H1 (cell line): ENCODE results near the gene ADCY1. TPM values are rescaled to one million over a fixed set of nuclear protein-coding genes. Genes with fewer than 3 reads are reported as not detected.

Source experiments
- CTCF ChIA-PET: fragments of 300-600 bp; sonication (Branson Sonifier 250); formaldehyde crosslinking; loops from one replicate; lab custom pipeline; 2021; ENCODE audit not compliant: partially characterized antibody; lab: Charles Lee
- POLR2A ChIA-PET: fragments of 300-600 bp; sonication (Branson Sonifier 250); formaldehyde crosslinking; loops from one replicate; lab custom pipeline; 2021; ENCODE audit warnings: inconsistent platforms; ENCODE audit not compliant: partially characterized antibody; lab: Charles Lee
- DNase-seq, 2 experiments: peaks; one replicate each; pipeline versions ENCODE4 v3.0.0 to v3.0.0-alpha.2; 2010 to 2022; ENCODE audit warnings: low spot score in 2 of 2, low read depth in 1 of 2, mixed read lengths in 1 of 2
- FAIRE-seq: peaks from 2 replicates; lab custom pipeline; 2011; peaks lifted over from hg19 to GRCh38; lab: Jason Lieb, UNC
- H2AFZ ChIP-seq: 2 replicates; pipeline ENCODE4 v1.8.1; 2012; ENCODE audit warnings: low read length, inconsistent platforms
- H2AK5ac ChIP-seq: 2 replicates; pipeline ENCODE4 v1.6.1; 2013; ENCODE audit warnings: low read depth, low read length
- H2BK120ac ChIP-seq: replicated peaks from 2 replicates; pipeline ENCODE3; 2013; ENCODE audit warnings: low read depth, low read length, inconsistent platforms
- H2BK12ac ChIP-seq: 2 replicates; pipeline ENCODE4 v1.6.1; 2013; ENCODE audit warnings: low read depth, low read length
- H2BK15ac ChIP-seq: 2 replicates; pipeline ENCODE4 v1.6.1; 2013; ENCODE audit warnings: low read length
- H2BK20ac ChIP-seq: 2 replicates; pipeline ENCODE4 v1.6.1; 2013; ENCODE audit warnings: low read length
- H2BK5ac ChIP-seq: 2 replicates; pipeline ENCODE4 v1.6.1; 2013; ENCODE audit warnings: low read depth, low read length
- H3K14ac ChIP-seq: 2 replicates; pipeline ENCODE4 v1.6.1; 2013; ENCODE audit warnings: inconsistent platforms; ENCODE audit not compliant: insufficient read length
- H3K18ac ChIP-seq: 2 replicates; pipeline ENCODE4 v1.6.1; 2013; ENCODE audit warnings: low read length; ENCODE audit errors: extremely low read depth
- H3K23ac ChIP-seq: 2 replicates; pipeline ENCODE4 v1.6.1; 2013; ENCODE audit warnings: inconsistent platforms; ENCODE audit not compliant: insufficient read length
- H3K23me2 ChIP-seq: 2 replicates; pipeline ENCODE4 v1.6.1; 2013; ENCODE audit warnings: low read depth, low read length
- H3K27ac ChIP-seq: 2 replicates; pipeline ENCODE4 v1.6.1; 2011; ENCODE audit warnings: low read depth, low read length, inconsistent platforms
- H3K27me3 ChIP-seq, 4 experiments: replicated peaks in 1 of 4; 1 replicate in 1 of 4; 2 replicates in 3 of 4; pipeline versions ENCODE4 v1.6.1 to v1.8.1; 2011 to 2013; ENCODE audit warnings: low read length in 3 of 4, mild to moderate bottlenecking in 3 of 4, inconsistent platforms in 2 of 4, mixed read lengths in 2 of 4, moderate library complexity in 1 of 4; ENCODE audit not compliant: control insufficient read depth in 3 of 4, insufficient read depth in 3 of 4; ENCODE audit errors: extremely low read depth in 1 of 4
- H3K36me3 ChIP-seq, 4 experiments: 2 replicates each; pipeline versions ENCODE4 v1.6.1 to v1.8.1; 2011 to 2013; ENCODE audit warnings: mild to moderate bottlenecking in 4 of 4, low read length in 3 of 4, moderate library complexity in 2 of 4, control low read depth in 1 of 4, inconsistent platforms in 1 of 4; ENCODE audit not compliant: insufficient read depth in 4 of 4, control insufficient read depth in 2 of 4
- H3K4ac ChIP-seq: replicated peaks from 2 replicates; pipeline ENCODE3; 2013; ENCODE audit warnings: low read length, low read depth, mixed read lengths, inconsistent platforms; ENCODE audit not compliant: insufficient read length
- H3K4me1 ChIP-seq, 4 experiments: replicated peaks in 1 of 4; 1 replicate in 1 of 4; 2 replicates in 3 of 4; pipeline versions ENCODE4 v1.6.1 to v1.8.1; 2011 to 2013; ENCODE audit warnings: low read length in 3 of 4, inconsistent platforms in 2 of 4, mixed read lengths in 1 of 4; ENCODE audit not compliant: insufficient read depth in 4 of 4, control insufficient read depth in 3 of 4
- H3K4me2 ChIP-seq, 2 experiments: 2 replicates each; pipeline versions ENCODE4 v1.6.1 to v1.8.1; 2011 to 2013; ENCODE audit warnings: low read depth in 2 of 2, low read length in 2 of 2, control low read depth in 1 of 2, inconsistent platforms in 1 of 2, mild to moderate bottlenecking in 1 of 2; ENCODE audit not compliant: insufficient read depth in 1 of 2
- H3K4me3 ChIP-seq, 4 experiments: fragments of 200-600, 300-600 bp in 1 of 4; sonication (generic), shearing (Covaris generic), sonication (Bioruptor Twin) in 1 of 4; 2 replicates each; pipeline versions ENCODE4 v1.5.1 to v1.8.1; 2011 to 2016; ENCODE audit warnings: low read length in 4 of 4, low read depth in 3 of 4, control low read depth in 2 of 4, inconsistent platforms in 2 of 4, mild to moderate bottlenecking in 2 of 4, mixed read lengths in 1 of 4, moderate library complexity in 1 of 4; ENCODE audit not compliant: insufficient read depth in 2 of 4; ENCODE audit errors: extremely low read depth in 1 of 4
- H3K56ac ChIP-seq: replicated peaks from 2 replicates; pipeline ENCODE3; 2013; ENCODE audit warnings: low read depth, mild to moderate bottlenecking, mixed read lengths, low read length, inconsistent platforms; ENCODE audit not compliant: insufficient read length
- H3K79me1 ChIP-seq: 2 replicates; pipeline ENCODE4 v1.6.1; 2013; ENCODE audit warnings: low read depth, low read length, control low read depth
- H3K79me2 ChIP-seq, 2 experiments: 2 replicates each; pipeline versions ENCODE4 v1.6.1 to v1.8.1; 2012 to 2013; ENCODE audit warnings: low read length in 2 of 2, mild to moderate bottlenecking in 2 of 2, inconsistent platforms in 1 of 2; ENCODE audit not compliant: insufficient read depth in 2 of 2, control insufficient read depth in 1 of 2
- H3K9ac ChIP-seq, 4 experiments: replicated peaks in 1 of 4; 1 replicate in 1 of 4; 2 replicates in 3 of 4; pipeline versions ENCODE4 v1.6.1 to v1.8.1; 2011 to 2013; ENCODE audit warnings: low read depth in 3 of 4, low read length in 3 of 4, control low read depth in 2 of 4, mild to moderate bottlenecking in 2 of 4, moderate library complexity in 2 of 4, inconsistent platforms in 1 of 4; ENCODE audit errors: extremely low read depth in 1 of 4
- H3K9me3 ChIP-seq, 2 experiments: 2 replicates each; pipeline versions ENCODE4 v1.6.1 to v1.8.1; 2012 to 2013; ENCODE audit warnings: mild to moderate bottlenecking in 2 of 2, moderate library complexity in 2 of 2, control low read depth in 1 of 2, inconsistent platforms in 1 of 2, low read depth in 1 of 2, low read length in 1 of 2, mixed read lengths in 1 of 2; ENCODE audit not compliant: insufficient read depth in 2 of 2
- H4K20me1 ChIP-seq, 2 experiments: replicated peaks in 1 of 2; 2 replicates each; pipeline versions ENCODE3 to v1.8.1; 2011 to 2013; ENCODE audit warnings: inconsistent platforms in 2 of 2, low read length in 2 of 2, mild to moderate bottlenecking in 1 of 2; ENCODE audit not compliant: insufficient read depth in 2 of 2, control insufficient read depth in 1 of 2
- H4K5ac ChIP-seq: 2 replicates; pipeline ENCODE4 v1.6.1; 2013; ENCODE audit warnings: low read length, low read depth, mixed read lengths, inconsistent platforms; ENCODE audit not compliant: insufficient read length
- H4K8ac ChIP-seq: 2 replicates; pipeline ENCODE4 v1.8.0; 2013; ENCODE audit warnings: mild to moderate bottlenecking, moderate library complexity, low read length, inconsistent platforms; ENCODE audit not compliant: insufficient read depth; ENCODE audit errors: extremely low read depth
- H4K91ac ChIP-seq: replicated peaks from 2 replicates; pipeline ENCODE3; 2013; ENCODE audit warnings: low read length, mixed read lengths, inconsistent platforms; ENCODE audit not compliant: insufficient read length
- JUN ChIP-seq: IDR thresholded peaks from 2 replicates; pipeline ENCODE4 v1.6.1; 2011; ENCODE audit warnings: low read depth, mild to moderate bottlenecking, improper control_type of control experiment, low read length
- JUND ChIP-seq: IDR thresholded peaks from 2 replicates; pipeline ENCODE4 v1.6.1; 2011; ENCODE audit warnings: mild to moderate bottlenecking, improper control_type of control experiment, low read length
- SAP30 ChIP-seq: fragments of 300-600 bp; sonication (generic); IDR thresholded peaks from 2 replicates; pipeline ENCODE4 v1.7.1; 2012; ENCODE audit warnings: low read length, moderate library complexity, mild to moderate bottlenecking, inconsistent platforms; ENCODE audit not compliant: insufficient read depth, insufficient replicate concordance
- WGBS, 2 experiments: shearing (Covaris generic) in 1 of 2; methylation state at CpG; one replicate each; pipeline versions ENCODE4 v1.1.6 to v1.1.7; 2013 to 2015; ENCODE audit warnings: low lambda C conversion rate in 2 of 2, mixed read lengths in 2 of 2, inconsistent platforms in 1 of 2, low coverage in 1 of 2, missing lambda C conversion rate in 1 of 2; ENCODE audit not compliant: insufficient replicate concordance in 2 of 2, insufficient coverage in 1 of 2, insufficient read length in 1 of 2; ENCODE audit errors: extremely low coverage in 1 of 2, missing lambda C conversion rate in 1 of 2; 5-methylcytosine and 5-hydroxymethylcytosine counted together
- polyA plus RNA-seq, 7 experiments: library from polyadenylated mRNA; depleted of rRNA in 3 of 7; stranded (reverse) in 5 of 7; unstranded in 2 of 7; fragments of >200 nt in 5 of 7; fragments of 200-250 nt in 2 of 7; gene quantifications; 1 replicate in 5 of 7; 2 replicates in 1 of 7; 4 replicates in 1 of 7; pipeline versions ENCODE4 v1.2.1 to v1.2.3, GENCODE V29; 2011 to 2013; ENCODE audit warnings: missing spikeins in 2 of 7, mixed read lengths in 2 of 7
- total RNA-seq: library from RNA; stranded (reverse); fragmentation: NEBNext Ultra II Directional; extraction: Animal tissue kit (Norgen Biotek cat#: 25700); gene quantifications from 2 replicates; pipeline ENCODE4 v1.2.1, GENCODE V29; 2021

ADCY1 gene
- total and polyA plus RNA-seq, 2 of the 8 experiments (the other 6 are each of a cell fraction or from before 2014, with no cell fraction given): 7.9 to 26.9 TPM

- Histone ChIP-seq H3K36me3 (no peaks in the 10 kb centered on the region; a peak in 2 of 8 replicates), H2BK15ac (no peak overlapping the region), H3K14ac (no peak overlapping the region), H3K79me2 (no peaks in the 10 kb centered on the region), H3K4me1 (peaks cover 0 to 9% (median 1%) of the 10 kb centered on the region in 4 experiments; a peak in 2 of 7 replicates), H3K23me2 (no peaks in the 10 kb centered on the region), H2AFZ (no peak overlapping the region), H4K5ac (no peak overlapping the region), H3K9me3 (no peaks in the 10 kb centered on the region), H4K8ac (peak overlapping the region; percentile 57; the same call in 1 of the 2 replicates), H3K79me1 (no peaks in the 10 kb centered on the region; the same call in 1 of the 2 replicates), H3K27ac (no peak overlapping the region), H3K4me2 (no peak overlapping the region), H4K20me1 (no peaks in the 10 kb centered on the region), H2AK5ac (no peak overlapping the region), H3K27me3 (no peaks in the 10 kb centered on the region), H2BK5ac (no peak overlapping the region), H2BK120ac (no peak overlapping the region), H3K9ac (no peak overlapping the region), H4K91ac (no peak overlapping the region), H3K56ac (no peak overlapping the region), H3K4ac (no peak overlapping the region), H3K18ac (no peak overlapping the region), H3K4me3 (no peak overlapping the region), H2BK20ac (no peak overlapping the region), H2BK12ac (no peak overlapping the region), H3K23ac (no peak overlapping the region)
- peak in 1 of 2 experiments; percentile 37 for DNase-seq
- no peak for FAIRE-seq
- ChIA-PET CTCF (interaction anchor here (2.2 kb wide), 1 partner anchor 19 kb away, joined by 6 read pairs; no protein-coding TSS in a partner anchor), POLR2A (interaction anchor here (1.9 kb wide), 1 partner anchor 10 kb away, joined by 5 read pairs; no protein-coding TSS in a partner anchor)
- WGBS, 2 experiments: 89% methylated on average over 10 of the region's 10 CpGs; no CpG with 5 or more reads in 1 of the 2 experiments
- TF ChIP-seq SAP30 (no peak), JUND (no peak), JUN (no peak)
Measured at GRCh38 chr7:45599851-45600706, 25.9 kb downstream of the ADCY1 start.
